Activated CD8-positive, alpha-beta T cell treated with anti-CD3 and anti-CD28 coated beads for 36 hours (primary cell): ENCODE data around the gene VTA1. TPM values are rescaled to one million over a fixed set of nuclear protein-coding genes. Genes with fewer than 3 reads are reported as not detected.

Experiments
- ATAC-seq: fragments of 200-7000 bp; cut with Tn5 transposase; one replicate; pipeline ENCODE4 v1.10.0; 2021; ENCODE audit warnings: mild to moderate bottlenecking, moderate library complexity
- CTCF ChIA-PET: fragments of 350-600 bp; sonication (Branson Sonifier 250); formaldehyde crosslinking; loops from one replicate; lab custom pipeline; 2021; ENCODE audit warnings: antibody characterized with exemption; lab: Charles Lee
- POLR2A ChIA-PET: fragments of 350-600 bp; sonication (Branson Sonifier 250); formaldehyde crosslinking; loops from one replicate; lab custom pipeline; 2021; ENCODE audit warnings: antibody characterized with exemption; lab: Charles Lee
- DNase-seq: peaks from one replicate; pipeline ENCODE4 v3.0.0-alpha.2; 2020
- H3K27ac Mint-ChIP-seq: one replicate; pipeline ENCODE4 v1.8.0; 2021; ENCODE audit warnings: mild to moderate bottlenecking, mixed read lengths
- H3K27me3 Mint-ChIP-seq: one replicate; pipeline ENCODE4 v1.8.0; 2021; ENCODE audit warnings: mixed read lengths
- H3K36me3 Mint-ChIP-seq: one replicate; pipeline ENCODE4 v1.8.0; 2021; ENCODE audit warnings: low read depth, mixed read lengths
- H3K4me1 Mint-ChIP-seq: one replicate; pipeline ENCODE4 v1.8.0; 2021; ENCODE audit warnings: low read depth, mixed read lengths
- H3K4me3 Mint-ChIP-seq: one replicate; pipeline ENCODE4 v1.8.0; 2021; ENCODE audit warnings: mild to moderate bottlenecking, moderate library complexity, mixed read lengths
- H3K9me3 Mint-ChIP-seq: one replicate; pipeline ENCODE4 v1.8.0; 2021; ENCODE audit warnings: mixed read lengths
- intact Hi-C: fragments of 100-400 bp; cut with micrococcal nuclease; formaldehyde crosslinking; loops from one replicate; pipeline ENCODE4 v1.10.0; 2022
- total RNA-seq, 2 experiments: library from RNA; stranded (reverse); gene quantifications; one replicate each; pipeline ENCODE4 v1.2.3, GENCODE V29; 2021
- TF ChIP-seq, protein P1 (sequence below): fragments of 200-600 bp; IDR thresholded peaks from one replicate; pipeline ENCODE4 v1.8.0; 2022; ENCODE audit warnings: antibody characterized with exemption, mild to moderate bottlenecking

Gene VTA1
- total RNA-seq, 2 experiments from 2014 or later: 53.8 to 57.1 TPM

DNA sequence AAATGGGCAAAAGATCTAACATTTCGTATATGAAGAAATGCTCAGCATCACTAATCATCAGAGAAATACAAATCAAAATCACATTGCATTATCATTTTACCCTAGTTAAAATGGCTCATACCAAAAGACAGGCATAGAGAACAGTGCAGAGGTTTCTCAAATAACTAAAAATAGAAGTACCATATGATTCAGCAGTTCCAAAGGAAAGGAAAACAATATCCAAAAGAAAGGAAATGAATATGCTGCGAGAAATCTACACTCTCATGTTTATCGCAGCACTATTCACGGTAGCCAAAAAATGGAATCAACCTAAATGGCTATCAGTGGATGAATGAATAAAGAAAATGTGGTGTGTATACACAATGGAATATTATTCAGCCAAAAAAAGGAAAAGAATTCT, 63.5 kb downstream of the VTA1 start:
- H3K27ac Mint-ChIP-seq: no peak overlapping the region
- CTCF ChIA-PET: no interaction called here
- H3K9me3 Mint-ChIP-seq: peaks cover 17% of the 10 kb centered on the region
- no peaks in the 10 kb centered on the region for H3K27me3 Mint-ChIP-seq
- H3K4me1 Mint-ChIP-seq: no peaks in the 10 kb centered on the region
- TF ChIP-seq, protein P1, sequence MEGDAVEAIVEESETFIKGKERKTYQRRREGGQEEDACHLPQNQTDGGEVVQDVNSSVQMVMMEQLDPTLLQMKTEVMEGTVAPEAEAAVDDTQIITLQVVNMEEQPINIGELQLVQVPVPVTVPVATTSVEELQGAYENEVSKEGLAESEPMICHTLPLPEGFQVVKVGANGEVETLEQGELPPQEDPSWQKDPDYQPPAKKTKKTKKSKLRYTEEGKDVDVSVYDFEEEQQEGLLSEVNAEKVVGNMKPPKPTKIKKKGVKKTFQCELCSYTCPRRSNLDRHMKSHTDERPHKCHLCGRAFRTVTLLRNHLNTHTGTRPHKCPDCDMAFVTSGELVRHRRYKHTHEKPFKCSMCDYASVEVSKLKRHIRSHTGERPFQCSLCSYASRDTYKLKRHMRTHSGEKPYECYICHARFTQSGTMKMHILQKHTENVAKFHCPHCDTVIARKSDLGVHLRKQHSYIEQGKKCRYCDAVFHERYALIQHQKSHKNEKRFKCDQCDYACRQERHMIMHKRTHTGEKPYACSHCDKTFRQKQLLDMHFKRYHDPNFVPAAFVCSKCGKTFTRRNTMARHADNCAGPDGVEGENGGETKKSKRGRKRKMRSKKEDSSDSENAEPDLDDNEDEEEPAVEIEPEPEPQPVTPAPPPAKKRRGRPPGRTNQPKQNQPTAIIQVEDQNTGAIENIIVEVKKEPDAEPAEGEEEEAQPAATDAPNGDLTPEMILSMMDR: no peak
- H3K4me3 Mint-ChIP-seq: no peak overlapping the region
- H3K36me3 Mint-ChIP-seq: peaks cover 62% of the 10 kb centered on the region
- intact Hi-C loops: no loop called here
- ATAC-seq (no peak), DNase-seq (no peak)
- POLR2A ChIA-PET: no interaction called here

GRCh38 chr6:142213402-142213801, 66.3 kb downstream of the VTA1 start:
- ATAC-seq (no peak), DNase-seq (no peak)
- TF ChIP-seq, protein P1: no peak
- no peak overlapping the region for H3K4me3 Mint-ChIP-seq
- peaks cover 51% of the 10 kb centered on the region for H3K36me3 Mint-ChIP-seq
- intact Hi-C loops: no loop called here
- CTCF ChIA-PET: no interaction called here
- no peaks in the 10 kb centered on the region for H3K27me3 Mint-ChIP-seq
- no peak overlapping the region for H3K27ac Mint-ChIP-seq
- H3K9me3 Mint-ChIP-seq: peaks cover 17% of the 10 kb centered on the region
- POLR2A ChIA-PET: no interaction called here
- H3K4me1 Mint-ChIP-seq: no peaks in the 10 kb centered on the region

- Mint-ChIP-seq H3K4me1 (no peaks in the 10 kb centered on the region), H3K27me3 (no peaks in the 10 kb centered on the region), H3K4me3 (no peak overlapping the region), H3K36me3 (peaks cover 14% of the 10 kb centered on the region), H3K27ac (no peak overlapping the region), H3K9me3 (peaks cover 1% of the 10 kb centered on the region)
- CTCF ChIA-PET: no interaction called here
- no peak for DNase-seq
- no peak for ATAC-seq
- intact Hi-C loops: no loop called here
- TF ChIP-seq, protein P1: no peak
- POLR2A ChIA-PET: no interaction called here
These were observed 71.4 kb downstream of the VTA1 start for GRCh38 chr6:142218446-142218845.

GRCh38 chr6:142222022-142222421, 75.0 kb downstream of the VTA1 start:
- POLR2A ChIA-PET: no interaction called here
- H3K27ac Mint-ChIP-seq: no peak overlapping the region
- H3K9me3 Mint-ChIP-seq: no peaks in the 10 kb centered on the region
- CTCF ChIA-PET: interaction anchor here (1.2 kb wide), 2 partner anchors 11 to 14 kb away, joined by 4 to 5 read pairs; no protein-coding TSS in a partner anchor
- ATAC-seq (no peak), DNase-seq (no peak)
- H3K4me1 Mint-ChIP-seq: no peaks in the 10 kb centered on the region
- H3K27me3 Mint-ChIP-seq: no peaks in the 10 kb centered on the region
- H3K36me3 Mint-ChIP-seq: peaks cover 3% of the 10 kb centered on the region
- TF ChIP-seq, protein P1: no peak
- no peak overlapping the region for H3K4me3 Mint-ChIP-seq
- intact Hi-C loops: no loop called here

GRCh38 chr6:142223938-142224337, 76.9 kb downstream of the VTA1 start:
- no peaks in the 10 kb centered on the region for H3K27me3 Mint-ChIP-seq
- H3K9me3 Mint-ChIP-seq: peaks cover 7% of the 10 kb centered on the region
- no peak for DNase-seq
- TF ChIP-seq, protein P1: no peak
- no peak for ATAC-seq
- no peaks in the 10 kb centered on the region for H3K4me1 Mint-ChIP-seq
- H3K36me3 Mint-ChIP-seq: peaks cover 2% of the 10 kb centered on the region
- no peak overlapping the region for H3K27ac Mint-ChIP-seq
- POLR2A ChIA-PET: no interaction called here
- intact Hi-C loops: no loop called here
- CTCF ChIA-PET: no interaction called here
- H3K4me3 Mint-ChIP-seq: no peak overlapping the region
